A549 (cell line): ENCODE results near the gene DNAH7. TPM values are rescaled to one million over a fixed set of nuclear protein-coding genes. Genes with fewer than 3 reads are reported as not detected.

Experiments used
- ATAC-seq, 2 experiments: fragments of 200-7000 bp in 1 of 2; fragments of >200 bp in 1 of 2; cut with Nextera tagmentation in 1 of 2; cut with Tn5 transposase in 1 of 2; 3 replicates each; pipeline versions ENCODE4 v1.8.0 to v1.9.1; 2018 to 2020; ENCODE audit warnings: mild to moderate bottlenecking in 1 of 2, moderate library complexity in 1 of 2
- CTCF ChIA-PET: fragments of 300-600 bp; sonication (Branson Sonifier 250); formaldehyde crosslinking; extraction: SDS; loops from one replicate; lab custom pipeline; 2021; ENCODE audit warnings: antibody characterized with exemption, inconsistent platforms; lab: Yijun Ruan, JAX
- POLR2A ChIA-PET: fragments of 350-600 bp; formaldehyde crosslinking; extraction: SDS; loops from one replicate; lab custom pipeline; 2021; ENCODE audit warnings: antibody characterized with exemption, inconsistent platforms; lab: Yijun Ruan, JAX
- DNase-seq, 2 experiments: peaks; one replicate each; pipeline versions ENCODE4 v3.0.0 to v3.0.0-alpha.2; 2011 to 2016; ENCODE audit warnings: low read depth in 1 of 2, low spot score in 1 of 2
- FAIRE-seq: peaks from 2 replicates; lab custom pipeline; 2011; peaks lifted over from hg19 to GRCh38; lab: Jason Lieb, UNC
- H3K27ac ChIP-seq, 2 experiments: fragments of >200 bp; sonication (Bioruptor Twin); formaldehyde crosslinking; 3 replicates each; pipeline ENCODE4 v1.5.1; 2016 to 2017
- H3K4me1 ChIP-seq: fragments of >200 bp; sonication (Bioruptor Twin); formaldehyde crosslinking; 3 replicates; pipeline ENCODE4 v1.6.1; 2016
- H3K4me2 ChIP-seq: fragments of >200 bp; sonication (Bioruptor Twin); formaldehyde crosslinking; 3 replicates; pipeline ENCODE4 v1.6.1; 2016
- H3K4me3 ChIP-seq: fragments of >200 bp; sonication (Bioruptor Twin); formaldehyde crosslinking; 3 replicates; pipeline ENCODE4 v1.5.1; 2016
- H3K9me3 ChIP-seq: fragments of >200 bp; sonication (Bioruptor Twin); formaldehyde crosslinking; 3 replicates; pipeline ENCODE4 v1.6.1; 2016
- ATOH8 ChIP-seq: fragments of 250-450 bp; sonication (Bioruptor Pico); IDR thresholded peaks from 2 replicates; pipeline ENCODE4 v1.5.0; 2020; ENCODE audit warnings: low read depth, mild to moderate bottlenecking, moderate library complexity
- BHLHE40 ChIP-seq: IDR thresholded peaks from 2 replicates; pipeline ENCODE4 v1.6.1; 2012; ENCODE audit warnings: low read depth, low read length, inconsistent platforms
- CBX2 ChIP-seq: fragments of 200-600 bp; sonication (generic); IDR thresholded peaks from 2 replicates; pipeline ENCODE4 v1.6.1; 2016; ENCODE audit warnings: low read depth, mild to moderate bottlenecking, borderline replicate concordance
- CHD4 ChIP-seq: fragments of 200-600 bp; sonication (generic); IDR thresholded peaks from 2 replicates; pipeline ENCODE4 v1.6.1; 2016; ENCODE audit warnings: antibody characterized with exemption, mild to moderate bottlenecking, borderline replicate concordance
- ESRRA ChIP-seq: fragments of 150-350 bp; IDR thresholded peaks from 2 replicates; pipeline ENCODE4 v1.6.1; 2014; ENCODE audit warnings: mild to moderate bottlenecking, low read length, borderline replicate concordance
- FOSL2 ChIP-seq, 2 experiments: fragments of 450-650 bp in 1 of 2; fragments of >200 bp in 1 of 2; sonication (Bioruptor Twin) in 1 of 2; formaldehyde crosslinking; IDR thresholded peaks; 2 replicates each; pipeline versions ENCODE4 v1.5.0 to v1.6.1; 2016 to 2020; ENCODE audit warnings: mild to moderate bottlenecking in 1 of 2, moderate library complexity in 1 of 2
- HES2 ChIP-seq: fragments of >200 bp; sonication (Bioruptor Twin); formaldehyde crosslinking; IDR thresholded peaks from 2 replicates; pipeline ENCODE4 v1.6.1; 2016
- HOXA7 ChIP-seq: fragments of 250-450 bp; sonication (Bioruptor Pico); IDR thresholded peaks from 2 replicates; pipeline ENCODE4 v1.5.0; 2020; ENCODE audit warnings: mild to moderate bottlenecking, moderate library complexity
- HOXB13 ChIP-seq: fragments of 250-450 bp; sonication (Bioruptor Pico); IDR thresholded peaks from 2 replicates; pipeline ENCODE4 v1.5.0; 2020; ENCODE audit warnings: low read depth, mild to moderate bottlenecking, moderate library complexity
- HOXB5 ChIP-seq: fragments of 250-450 bp; sonication (Bioruptor Pico); IDR thresholded peaks from 2 replicates; pipeline ENCODE4 v1.5.0; 2020; ENCODE audit warnings: mild to moderate bottlenecking, moderate library complexity
- JUN ChIP-seq, 2 experiments: fragments of >200 bp; sonication (Bioruptor Twin); formaldehyde crosslinking; IDR thresholded peaks; 2 replicates in 1 of 2; 3 replicates in 1 of 2; pipeline ENCODE4 v1.6.1; 2016 to 2017
- KDM1A ChIP-seq: fragments of 200-600 bp; sonication (generic); IDR thresholded peaks from 2 replicates; pipeline ENCODE4 v1.6.1; 2016; ENCODE audit warnings: low read depth, mild to moderate bottlenecking
- MAZ ChIP-seq: fragments of 150-350 bp; IDR thresholded peaks from 2 replicates; pipeline ENCODE4 v1.6.1; 2014; ENCODE audit warnings: antibody characterized with exemption, low read depth, low read length, borderline replicate concordance
- NFE2L2 ChIP-seq: fragments of 150-350 bp; conservative IDR thresholded peaks from 2 replicates; pipeline ENCODE4 v1.6.1; 2014; ENCODE audit warnings: low read length
- NR3C1 ChIP-seq: fragments of >200 bp; sonication (Bioruptor Twin); formaldehyde crosslinking; IDR thresholded peaks from 3 replicates; pipeline ENCODE4 v1.6.1; 2017
- POLR2A ChIP-seq: IDR thresholded peaks from 2 replicates; pipeline ENCODE4 v1.6.1; 2012; ENCODE audit warnings: mild to moderate bottlenecking, low read length
- POLR2AphosphoS2 ChIP-seq: conservative IDR thresholded peaks from 2 replicates; pipeline ENCODE4 v1.6.1; 2012; ENCODE audit warnings: low read length, improper control_type of control experiment, inconsistent platforms
- RARB ChIP-seq: fragments of 250-450 bp; sonication (Bioruptor Pico); IDR thresholded peaks from 2 replicates; pipeline ENCODE4 v1.8.0; 2021; ENCODE audit warnings: mild to moderate bottlenecking, moderate library complexity
- RCOR1 ChIP-seq: fragments of 150-350 bp; IDR thresholded peaks from 2 replicates; pipeline ENCODE4 v1.6.1; 2014; ENCODE audit warnings: antibody characterized with exemption, low read length, low read depth
- RNF2 ChIP-seq: fragments of 200-600 bp; sonication (generic); IDR thresholded peaks from 2 replicates; pipeline ENCODE4 v1.6.1; 2016; ENCODE audit warnings: low read depth, mild to moderate bottlenecking, antibody characterized with exemption, moderate library complexity, borderline replicate concordance
- SMC3 ChIP-seq: fragments of >200 bp; sonication (Bioruptor Twin); formaldehyde crosslinking; IDR thresholded peaks from 3 replicates; pipeline ENCODE4 v1.6.1; 2018; ENCODE audit warnings: inconsistent platforms
- SREBF2 ChIP-seq: fragments of 450-650 bp; IDR thresholded peaks from 2 replicates; pipeline ENCODE4 v1.6.1; 2014; ENCODE audit warnings: mild to moderate bottlenecking, moderate library complexity
- TFCP2L1 ChIP-seq: fragments of 250-450 bp; sonication (Bioruptor Pico); IDR thresholded peaks from 2 replicates; pipeline ENCODE4 v1.5.0; 2021; ENCODE audit warnings: mild to moderate bottlenecking
- ZC3H11A ChIP-seq: fragments of 450-650 bp; IDR thresholded peaks from 2 replicates; pipeline ENCODE4 v1.6.1; 2014; ENCODE audit warnings: antibody characterized with exemption, mild to moderate bottlenecking
- ZNF302 ChIP-seq: fragments of 250-450 bp; sonication (Bioruptor Pico); IDR thresholded peaks from 2 replicates; pipeline ENCODE4 v1.9.0; 2021; ENCODE audit warnings: inconsistent platforms, mild to moderate bottlenecking, moderate library complexity
- WGBS: methylation state at CpG from one replicate; pipeline ENCODE4 v1.1.6; 2017; ENCODE audit errors: missing lambda C conversion rate; 5-methylcytosine and 5-hydroxymethylcytosine counted together
- polyA minus RNA-seq: library from RNA; depleted of rRNA, polyadenylated mRNA; stranded (reverse); fragments of >200 nt; gene quantifications from 2 replicates; pipeline ENCODE4 v1.2.3, GENCODE V29; 2011; rRNA and poly(A)+ RNA removed
- polyA plus RNA-seq, 4 experiments: library from polyadenylated mRNA; depleted of rRNA in 3 of 4; stranded (reverse); fragments of >200 nt; fragmentation: RNase III in 1 of 4; extraction: RNeasy Plus Mini Kit Qiagen cat#74134 plus additional on column Dnase treatment in 1 of 4; gene quantifications; 2 replicates in 3 of 4; 3 replicates in 1 of 4; pipeline ENCODE4 v1.2.3, GENCODE V29; 2011 to 2017
- TF ChIP-seq, protein P1 (sequence below): fragments of >200 bp; sonication (Bioruptor Twin); formaldehyde crosslinking; IDR thresholded peaks from 3 replicates; pipeline ENCODE4 v1.5.1; 2016
- TF ChIP-seq, protein P2 (sequence below): fragments of 150-350 bp; IDR thresholded peaks from 2 replicates; pipeline ENCODE4 v1.6.1; 2014; ENCODE audit warnings: low read depth, mild to moderate bottlenecking, low read length
- TF ChIP-seq, protein P3 (sequence below): fragments of 200-600 bp; sonication (generic); IDR thresholded peaks from 2 replicates; pipeline ENCODE4 v1.6.1; 2016; ENCODE audit warnings: antibody characterized with exemption, mild to moderate bottlenecking, moderate library complexity
- TF ChIP-seq, protein P4 (sequence below): fragments of >200 bp; sonication (Bioruptor Twin); formaldehyde crosslinking; IDR thresholded peaks from 3 replicates; pipeline ENCODE4 v1.6.1; 2016

The DNAH7 gene
- polyA plus RNA-seq (2011; rRNA removed) (1.5 and 1.7 TPM in 2 replicates), polyA plus RNA-seq (2017; fragmentation: RNase III; extraction: RNeasy Plus Mini Kit Qiagen cat#74134 plus additional on column Dnase treatment) (0.43 to 0.51 TPM (median 0.49 TPM) in 3 replicates), polyA minus RNA-seq (2.2 and 2.5 TPM in 2 replicates)
- 0.09 and 0.22 TPM in 2 replicates for polyA plus RNA-seq (2012; cell fraction: cytosol; rRNA removed)
- polyA plus RNA-seq (2012; cell fraction: nucleus; rRNA removed) = 0.18 and 0.32 TPM in 2 replicates

- Histone ChIP-seq H3K27ac (peak within 1 kb of the TSS; percentile 69 to 84), H3K9me3 (no peaks in the 10 kb centered on the region), H3K4me3 (peak within 1 kb of the TSS; percentile 67), H3K4me2 (peak within 1 kb of the TSS; percentile 80), H3K4me1 (peaks cover 13% of the 10 kb centered on the region; the same call in 2 of the 3 replicates)
- peak; percentile 98 for ATAC-seq
- CTCF ChIA-PET = interaction anchor here (0.6 to 3.5 kb wide), 8 partner anchors 9 to 1522 kb away, joined by 3 to 18 read pairs (median 6); no protein-coding TSS in a partner anchor
- FAIRE-seq = no peak
- DNase-seq = peak; percentile 88 to 90
- 3% methylated on average over 22 of the region's 53 CpGs for WGBS
- POLR2A ChIA-PET = interaction anchor here (0.8 to 2.0 kb wide), 9 partner anchors 8 to 749 kb away, joined by 3 to 13 read pairs (median 3); partner anchors contain the start of genes SLC39A10 and STK17B
- TF ChIP-seq RCOR1 (no peak), RARB (CRISPR knock-in tag) (no peak), ATOH8 (CRISPR knock-in tag) (no peak), JUN (IDR thresholded peaks at IDR 0.05) (peak in 1 of 2 experiments; percentile 65; a peak in 1 of 5 replicates), POLR2A (peak; percentile 68), NR3C1 (no peak), ESRRA (no peak), MAZ (no peak), RNF2 (no peak), HOXB5 (CRISPR knock-in tag) (no peak), SREBF2 (no peak), TFCP2L1 (peak; percentile 81; the same call in 1 of the 2 replicates), HOXB13 (CRISPR knock-in tag) (no peak), KDM1A (no peak), ZC3H11A (no peak), CHD4 (no peak), HOXA7 (CRISPR knock-in tag) (no peak), ZNF302 (CRISPR knock-in tag) (no peak), NFE2L2 (no peak), FOSL2 (IDR thresholded peaks at IDR 0.05) (no peak), FOSL2 (CRISPR knock-in tag; IDR thresholded peaks at IDR 0.05) (no peak), CBX2 (no peak), HES2 (no peak), BHLHE40 (no peak), POLR2AphosphoS2 (no peak), SMC3 (peak; percentile 43)
- TF ChIP-seq, protein P1, sequence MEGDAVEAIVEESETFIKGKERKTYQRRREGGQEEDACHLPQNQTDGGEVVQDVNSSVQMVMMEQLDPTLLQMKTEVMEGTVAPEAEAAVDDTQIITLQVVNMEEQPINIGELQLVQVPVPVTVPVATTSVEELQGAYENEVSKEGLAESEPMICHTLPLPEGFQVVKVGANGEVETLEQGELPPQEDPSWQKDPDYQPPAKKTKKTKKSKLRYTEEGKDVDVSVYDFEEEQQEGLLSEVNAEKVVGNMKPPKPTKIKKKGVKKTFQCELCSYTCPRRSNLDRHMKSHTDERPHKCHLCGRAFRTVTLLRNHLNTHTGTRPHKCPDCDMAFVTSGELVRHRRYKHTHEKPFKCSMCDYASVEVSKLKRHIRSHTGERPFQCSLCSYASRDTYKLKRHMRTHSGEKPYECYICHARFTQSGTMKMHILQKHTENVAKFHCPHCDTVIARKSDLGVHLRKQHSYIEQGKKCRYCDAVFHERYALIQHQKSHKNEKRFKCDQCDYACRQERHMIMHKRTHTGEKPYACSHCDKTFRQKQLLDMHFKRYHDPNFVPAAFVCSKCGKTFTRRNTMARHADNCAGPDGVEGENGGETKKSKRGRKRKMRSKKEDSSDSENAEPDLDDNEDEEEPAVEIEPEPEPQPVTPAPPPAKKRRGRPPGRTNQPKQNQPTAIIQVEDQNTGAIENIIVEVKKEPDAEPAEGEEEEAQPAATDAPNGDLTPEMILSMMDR = peak; percentile 62
- TF ChIP-seq, protein P2, sequence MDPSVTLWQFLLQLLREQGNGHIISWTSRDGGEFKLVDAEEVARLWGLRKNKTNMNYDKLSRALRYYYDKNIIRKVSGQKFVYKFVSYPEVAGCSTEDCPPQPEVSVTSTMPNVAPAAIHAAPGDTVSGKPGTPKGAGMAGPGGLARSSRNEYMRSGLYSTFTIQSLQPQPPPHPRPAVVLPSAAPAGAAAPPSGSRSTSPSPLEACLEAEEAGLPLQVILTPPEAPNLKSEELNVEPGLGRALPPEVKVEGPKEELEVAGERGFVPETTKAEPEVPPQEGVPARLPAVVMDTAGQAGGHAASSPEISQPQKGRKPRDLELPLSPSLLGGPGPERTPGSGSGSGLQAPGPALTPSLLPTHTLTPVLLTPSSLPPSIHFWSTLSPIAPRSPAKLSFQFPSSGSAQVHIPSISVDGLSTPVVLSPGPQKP = no peak
- TF ChIP-seq, protein P3, sequence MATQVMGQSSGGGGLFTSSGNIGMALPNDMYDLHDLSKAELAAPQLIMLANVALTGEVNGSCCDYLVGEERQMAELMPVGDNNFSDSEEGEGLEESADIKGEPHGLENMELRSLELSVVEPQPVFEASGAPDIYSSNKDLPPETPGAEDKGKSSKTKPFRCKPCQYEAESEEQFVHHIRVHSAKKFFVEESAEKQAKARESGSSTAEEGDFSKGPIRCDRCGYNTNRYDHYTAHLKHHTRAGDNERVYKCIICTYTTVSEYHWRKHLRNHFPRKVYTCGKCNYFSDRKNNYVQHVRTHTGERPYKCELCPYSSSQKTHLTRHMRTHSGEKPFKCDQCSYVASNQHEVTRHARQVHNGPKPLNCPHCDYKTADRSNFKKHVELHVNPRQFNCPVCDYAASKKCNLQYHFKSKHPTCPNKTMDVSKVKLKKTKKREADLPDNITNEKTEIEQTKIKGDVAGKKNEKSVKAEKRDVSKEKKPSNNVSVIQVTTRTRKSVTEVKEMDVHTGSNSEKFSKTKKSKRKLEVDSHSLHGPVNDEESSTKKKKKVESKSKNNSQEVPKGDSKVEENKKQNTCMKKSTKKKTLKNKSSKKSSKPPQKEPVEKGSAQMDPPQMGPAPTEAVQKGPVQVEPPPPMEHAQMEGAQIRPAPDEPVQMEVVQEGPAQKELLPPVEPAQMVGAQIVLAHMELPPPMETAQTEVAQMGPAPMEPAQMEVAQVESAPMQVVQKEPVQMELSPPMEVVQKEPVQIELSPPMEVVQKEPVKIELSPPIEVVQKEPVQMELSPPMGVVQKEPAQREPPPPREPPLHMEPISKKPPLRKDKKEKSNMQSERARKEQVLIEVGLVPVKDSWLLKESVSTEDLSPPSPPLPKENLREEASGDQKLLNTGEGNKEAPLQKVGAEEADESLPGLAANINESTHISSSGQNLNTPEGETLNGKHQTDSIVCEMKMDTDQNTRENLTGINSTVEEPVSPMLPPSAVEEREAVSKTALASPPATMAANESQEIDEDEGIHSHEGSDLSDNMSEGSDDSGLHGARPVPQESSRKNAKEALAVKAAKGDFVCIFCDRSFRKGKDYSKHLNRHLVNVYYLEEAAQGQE = no peak
- TF ChIP-seq, protein P4, sequence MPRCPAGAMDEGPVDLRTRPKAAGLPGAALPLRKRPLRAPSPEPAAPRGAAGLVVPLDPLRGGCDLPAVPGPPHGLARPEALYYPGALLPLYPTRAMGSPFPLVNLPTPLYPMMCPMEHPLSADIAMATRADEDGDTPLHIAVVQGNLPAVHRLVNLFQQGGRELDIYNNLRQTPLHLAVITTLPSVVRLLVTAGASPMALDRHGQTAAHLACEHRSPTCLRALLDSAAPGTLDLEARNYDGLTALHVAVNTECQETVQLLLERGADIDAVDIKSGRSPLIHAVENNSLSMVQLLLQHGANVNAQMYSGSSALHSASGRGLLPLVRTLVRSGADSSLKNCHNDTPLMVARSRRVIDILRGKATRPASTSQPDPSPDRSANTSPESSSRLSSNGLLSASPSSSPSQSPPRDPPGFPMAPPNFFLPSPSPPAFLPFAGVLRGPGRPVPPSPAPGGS = 0 out of 3 replicates have a peak, but pooled peaks have one; percentile 45
Observed at GRCh38 chr2:196068271-196069209, at the start of gene DNAH7. DNAH7 (minus strand) TSS chr2:196068837; CDS start chr2:196068711, 126 bp downstream.
